Activated T-cell treated with anti-CD3 and anti-CD28 coated beads for 4 hours (primary cell): ENCODE data around the gene ZFYVE19.

ENCODE experiments used
- DNase-seq: peaks from one replicate; pipeline ENCODE4 v3.0.0-alpha.2; 2020

ZFYVE19 gene

GRCh38 chr15:40821195-40821594, 14.3 kb downstream of the ZFYVE19 start:
- DNase-seq: no peak

GRCh38 chr15:40823572-40824343, 16.9 kb downstream of the ZFYVE19 start:
- DNase-seq: no peak

GRCh38 chr15:40825661-40826422, 19.0 kb downstream of the ZFYVE19 start:
- no peak for DNase-seq

DNA sequence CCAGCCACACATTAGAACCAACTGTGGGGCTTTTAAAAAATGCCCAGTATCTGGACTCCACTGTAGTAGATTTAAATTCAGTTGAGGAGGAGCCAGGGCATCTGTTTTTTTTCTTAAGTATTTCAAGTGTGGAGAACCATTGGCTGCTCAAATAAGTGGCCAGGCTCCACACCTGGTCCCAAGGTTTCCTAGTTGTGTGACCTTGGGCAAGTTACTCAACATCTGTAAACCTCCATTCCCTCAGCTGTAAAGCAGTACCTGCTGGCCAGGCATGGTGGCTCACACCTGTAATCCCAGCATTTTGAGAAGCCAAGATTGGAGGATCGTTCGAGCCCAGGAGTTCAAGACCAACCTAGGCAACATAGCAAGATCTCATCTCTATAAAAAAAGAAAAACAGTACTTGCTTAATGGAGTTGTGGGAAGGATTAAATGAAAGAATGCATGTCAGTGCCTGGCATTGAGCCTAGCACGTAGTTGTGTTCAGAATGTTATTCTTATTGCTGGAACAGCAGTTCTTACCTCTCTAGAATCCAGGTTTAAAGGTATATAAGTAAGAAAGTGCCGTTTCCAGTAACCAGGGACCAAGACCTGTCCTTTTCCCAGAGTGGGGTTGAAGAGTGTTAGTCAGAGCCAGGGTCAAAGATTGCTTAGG, 19.7 kb downstream of the ZFYVE19 start:
- DNase-seq: no peak

- no peak for DNase-seq
Observed at GRCh38 chr15:40828447-40829036, 21.7 kb downstream of the ZFYVE19 start, which contains the start of gene PPP1R14D. Gene PPP1R14D (minus strand): TSS chr15:40828708. CDS start chr15:40828641, 67 bp downstream.

DNA sequence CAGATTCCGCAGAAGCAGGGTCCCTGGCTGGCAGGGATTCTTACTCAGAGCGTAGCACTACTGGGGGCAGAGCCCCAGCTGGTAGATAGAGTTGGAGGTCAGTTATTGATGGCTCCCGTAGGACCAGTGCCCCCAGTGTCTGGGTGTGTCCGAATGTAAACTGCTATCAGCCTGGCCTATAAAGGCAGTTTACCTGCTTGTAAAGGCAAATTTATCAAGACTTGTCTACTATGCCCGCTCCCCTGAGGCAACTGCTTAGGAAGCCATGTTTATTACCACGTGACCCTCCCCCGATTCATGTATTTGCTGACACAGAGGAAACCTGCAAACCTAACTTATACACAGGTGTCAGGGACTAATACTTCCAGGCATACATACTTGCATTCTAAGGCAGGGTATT, 22.2 kb downstream of the ZFYVE19 start:
- DNase-seq: no peak

- DNase-seq: no peak
Observed at GRCh38 chr15:40830884-40831283, 24.0 kb downstream of the ZFYVE19 start.

DNA sequence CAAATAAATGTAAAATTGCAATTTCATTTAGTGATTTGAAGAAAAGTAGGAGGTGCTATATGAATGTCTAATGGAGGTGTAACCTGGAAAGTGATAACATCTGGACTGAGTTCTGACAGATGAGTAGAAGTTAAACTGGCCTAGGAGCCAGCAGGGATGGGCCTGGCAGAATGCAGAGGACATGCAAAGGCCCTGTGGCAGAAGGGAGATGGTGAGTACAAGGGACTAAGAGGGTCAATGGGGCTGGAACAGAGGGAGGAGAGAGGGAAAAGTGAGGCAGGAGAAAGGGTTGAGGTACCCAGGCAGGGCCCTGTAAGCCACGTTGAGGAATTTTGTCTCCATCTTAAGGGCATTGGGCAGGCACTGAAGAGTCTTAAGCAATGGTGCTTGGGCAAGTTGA, 25.0 kb downstream of the ZFYVE19 start:
- DNase-seq: no peak

GRCh38 chr15:40832903-40833302, 26.0 kb downstream of the ZFYVE19 start:
- no peak for DNase-seq

GRCh38 chr15:40836020-40836419, 29.1 kb downstream of the ZFYVE19 start:
- DNase-seq: no peak

DNA sequence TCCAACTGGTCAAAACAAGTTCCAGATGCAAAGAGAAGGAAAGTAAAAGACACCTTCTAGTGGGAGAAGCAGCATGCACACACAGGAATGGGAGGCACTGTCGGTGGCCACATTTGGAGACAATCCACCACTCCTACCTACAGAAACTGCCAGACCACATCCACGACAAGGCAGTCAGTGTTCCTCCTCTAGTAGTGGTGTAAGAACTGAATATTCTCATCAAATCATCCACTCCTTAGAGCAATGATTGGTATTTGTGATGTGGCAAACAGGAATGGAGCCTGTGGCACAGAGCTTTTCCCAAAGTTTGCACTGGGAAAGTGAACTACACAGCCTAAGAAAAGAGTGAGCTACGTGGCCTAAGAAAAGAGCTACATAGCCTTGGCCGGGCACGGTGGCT, 31.9 kb downstream of the ZFYVE19 start:
- no peak for DNase-seq

DNA sequence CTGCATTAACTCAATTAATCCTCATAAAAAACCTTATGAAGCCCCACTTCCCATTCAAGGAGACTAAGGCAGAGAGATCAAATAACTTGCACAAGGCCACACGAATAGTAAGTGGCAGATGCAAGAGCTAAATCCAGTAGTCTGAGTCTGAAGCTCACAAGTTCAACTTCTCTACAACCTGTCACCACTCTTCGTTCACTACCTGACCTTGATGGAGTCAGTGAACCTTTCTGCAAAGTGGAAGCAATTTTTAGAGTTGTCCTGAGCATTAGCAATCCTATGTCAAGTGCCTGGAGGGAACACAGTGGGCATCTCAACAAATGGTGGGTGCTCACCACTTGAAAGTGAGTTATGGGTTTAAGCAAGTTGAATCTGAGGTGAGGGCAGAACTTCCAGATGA, 34.9 kb downstream of the ZFYVE19 start:
- no peak for DNase-seq

DNA sequence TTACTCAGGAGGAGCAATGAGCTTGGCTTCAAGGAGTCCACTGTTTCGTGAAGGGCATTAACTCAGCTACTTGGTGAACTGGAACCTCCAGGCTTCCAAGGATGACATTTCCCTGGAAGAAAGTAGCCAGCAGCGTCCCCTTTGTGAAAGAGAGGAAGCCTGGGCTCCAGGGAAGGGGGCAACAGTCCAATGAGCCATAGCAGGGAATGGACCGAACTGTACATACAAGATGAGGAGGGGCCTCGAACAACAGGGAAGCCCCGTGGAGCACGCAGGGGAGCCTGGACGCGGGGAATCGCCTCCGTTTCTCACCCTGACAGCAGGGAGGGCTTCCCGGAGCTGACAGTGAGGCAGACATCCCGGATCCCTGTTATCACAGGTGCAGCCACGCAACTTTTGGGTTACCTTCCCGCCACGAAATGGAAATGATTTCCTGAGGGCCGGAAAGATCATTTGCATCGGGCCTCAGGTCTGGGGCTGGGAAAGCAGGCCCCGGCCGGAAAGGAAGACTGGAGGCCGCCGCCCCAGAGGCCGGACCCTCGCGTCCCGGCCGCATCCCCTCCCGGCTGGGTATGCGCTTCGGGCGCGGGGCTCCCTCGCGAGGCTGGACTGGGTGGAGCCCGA, 36.5 kb downstream of the ZFYVE19 start:
- no peak for DNase-seq

- peak; percentile 67 for DNase-seq
Observed at GRCh38 chr15:40843885-40844695, 37.2 kb downstream of the ZFYVE19 start, which contains the start of gene SPINT1. Gene SPINT1 (plus strand): TSS chr15:40844048. CDS start chr15:40844555, 507 bp downstream.

DNA sequence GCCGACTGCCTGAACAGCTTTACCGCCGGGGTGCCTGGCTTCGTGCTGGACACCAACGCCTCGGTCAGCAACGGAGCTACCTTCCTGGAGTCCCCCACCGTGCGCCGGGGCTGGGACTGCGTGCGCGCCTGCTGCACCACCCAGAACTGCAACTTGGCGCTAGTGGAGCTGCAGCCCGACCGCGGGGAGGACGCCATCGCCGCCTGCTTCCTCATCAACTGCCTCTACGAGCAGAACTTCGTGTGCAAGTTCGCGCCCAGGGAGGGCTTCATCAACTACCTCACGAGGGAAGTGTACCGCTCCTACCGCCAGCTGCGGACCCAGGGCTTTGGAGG, 37.8 kb downstream of the ZFYVE19 start:
- no peak for DNase-seq

DNA sequence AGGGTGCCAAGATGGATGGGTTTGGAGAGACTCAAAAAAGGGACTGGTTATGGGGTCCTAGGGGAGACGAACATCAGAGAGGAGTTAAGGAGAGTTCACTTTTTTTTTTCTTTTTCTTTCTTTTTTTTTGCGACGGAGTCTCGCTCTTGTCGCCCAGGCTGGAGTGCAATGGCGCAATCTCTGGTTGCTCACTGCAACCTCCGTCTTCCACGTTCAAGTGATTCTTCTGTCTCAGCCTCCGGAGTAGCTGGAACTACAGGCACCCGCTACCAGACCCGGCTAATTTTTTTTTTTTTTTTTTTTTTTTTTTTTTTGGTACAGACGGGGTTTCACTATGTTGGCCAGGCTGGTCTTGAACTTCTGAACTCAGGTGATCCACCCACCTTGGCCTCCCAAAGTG, 38.1 kb downstream of the ZFYVE19 start:
- no peak for DNase-seq

DNA sequence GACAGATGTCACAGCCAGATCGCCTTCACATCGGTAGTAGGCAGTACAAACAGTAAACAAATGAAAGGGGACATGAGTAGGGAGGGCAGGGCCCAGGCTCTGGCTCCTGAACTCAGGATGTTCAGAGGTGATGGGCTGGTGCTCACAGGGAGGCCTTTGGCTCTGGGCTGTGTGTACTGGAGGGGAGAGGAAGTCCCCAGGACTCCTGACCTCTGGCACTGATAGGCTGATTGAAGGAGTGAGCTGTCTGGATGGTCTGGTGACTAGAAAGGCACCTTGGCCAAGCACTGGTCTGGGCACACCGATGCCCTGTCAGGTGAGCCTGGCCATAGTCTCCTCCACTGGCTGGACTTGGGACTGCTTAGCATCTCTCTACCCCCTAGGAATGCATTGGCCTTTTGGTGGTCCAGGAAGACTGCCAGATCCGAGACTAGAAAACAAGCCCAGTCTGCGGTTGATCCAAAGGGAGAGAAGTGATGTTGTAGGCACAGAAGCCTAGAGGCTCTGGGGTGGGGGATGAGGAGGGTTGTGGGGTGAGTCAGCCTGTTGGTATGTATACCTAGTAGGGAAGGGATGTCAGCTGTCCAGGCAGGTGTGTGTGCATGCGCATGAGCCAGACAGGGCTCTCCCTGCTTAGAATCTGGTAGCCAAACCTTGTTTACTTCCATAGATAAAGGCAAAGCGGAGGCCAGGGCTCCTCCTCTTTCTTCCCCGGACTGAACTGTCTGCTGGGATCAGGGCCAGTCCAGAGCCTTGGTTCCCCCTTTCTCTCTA, 38.8 kb downstream of the ZFYVE19 start:
- DNase-seq: no peak

- DNase-seq: no peak
Observed at GRCh38 chr15:40846841-40847222, 39.9 kb downstream of the ZFYVE19 start.

GRCh38 chr15:40847223-40847961, 40.5 kb downstream of the ZFYVE19 start:
- no peak for DNase-seq

GRCh38 chr15:40850576-40851112, 43.8 kb downstream of the ZFYVE19 start:
- no peak for DNase-seq
